GM21515 (cell line): ENCODE results near the gene CLIP3.
"Not testable (repeated sequence)": the region's sequence is repeated elsewhere in the genome, so short reads cannot be mapped to it uniquely, and the experiment has no call there.

Experiments used
- ATAC-seq: cut with Tn5 transposase; IDR thresholded peaks from one replicate; pipeline ENCODE4 v1.9.1; 2021; ENCODE audit not compliant: unreplicated experiment

The CLIP3 gene

GRCh38 chr19:36009220-36009619 is 23.5 kb downstream of the CLIP3 start:
- ATAC-seq = no peak

- ATAC-seq = no peak
Measured at GRCh38 chr19:36008336-36008978, 24.2 kb downstream of the CLIP3 start, which contains the start of gene SYNE4. Gene SYNE4 (minus strand): TSS chr19:36008813. CDS start chr19:36008681, 132 bp downstream.

- no peak for ATAC-seq
Measured at GRCh38 chr19:36006955-36007354, 25.7 kb downstream of the CLIP3 start.

GRCh38 chr19:36003284-36003683 is 29.4 kb downstream of the CLIP3 start:
- ATAC-seq = no peak

GRCh38 chr19:36001605-36002004 is 31.1 kb downstream of the CLIP3 start:
- no peak for ATAC-seq

GRCh38 chr19:35996777-35997176 is 35.9 kb downstream of the CLIP3 start:
- ATAC-seq = no peak

GRCh38 chr19:35995048-35995993 is 37.4 kb downstream of the CLIP3 start, which contains the start of gene SDHAF1:
Gene SDHAF1 (plus strand): TSS chr19:35995188. CDS start chr19:35995275, 87 bp downstream.
- ATAC-seq = peak; percentile 80

- ATAC-seq = no peak
Measured at GRCh38 chr19:35993923-35994598, 38.6 kb downstream of the CLIP3 start.

- ATAC-seq = no peak
Measured at GRCh38 chr19:35992907-35993765, 39.5 kb downstream of the CLIP3 start.

- no peak for ATAC-seq
Measured at GRCh38 chr19:35991731-35992450, 40.8 kb downstream of the CLIP3 start.

GRCh38 chr19:35990771-35991730 is 41.6 kb downstream of the CLIP3 start:
- no peak for ATAC-seq

- ATAC-seq = no peak
Measured at GRCh38 chr19:35990156-35990555, 42.5 kb downstream of the CLIP3 start.

- ATAC-seq = no peak
Measured at GRCh38 chr19:35988824-35989223, 43.8 kb downstream of the CLIP3 start.

GRCh38 chr19:35987571-35987896 is 45.1 kb downstream of the CLIP3 start:
- ATAC-seq = no peak

- no peak for ATAC-seq
Measured at GRCh38 chr19:35986664-35987570, 45.8 kb downstream of the CLIP3 start.

- no peak for ATAC-seq
Measured at GRCh38 chr19:35986111-35986510, 46.6 kb downstream of the CLIP3 start.

- no peak for ATAC-seq
Measured at GRCh38 chr19:35983177-35983576, 49.5 kb downstream of the CLIP3 start.

- ATAC-seq = not testable (repeated sequence)
Measured at GRCh38 chr19:35980997-35981396, 51.7 kb downstream of the CLIP3 start.
